PFSK-1 (cell line): ENCODE results near the gene MEF2D.

Source experiments
- POLR2AphosphoS5 ChIP-seq: IDR thresholded peaks from 2 replicates; pipeline ENCODE4 v1.6.1; 2012; ENCODE audit warnings: low read depth, mild to moderate bottlenecking, control low read depth, low read length, moderate library complexity
- TAF1 ChIP-seq: IDR thresholded peaks from 2 replicates; pipeline ENCODE4 v1.6.1; 2012; ENCODE audit warnings: low read length, control low read depth, borderline replicate concordance; ENCODE audit not compliant: insufficient read depth

DNA sequence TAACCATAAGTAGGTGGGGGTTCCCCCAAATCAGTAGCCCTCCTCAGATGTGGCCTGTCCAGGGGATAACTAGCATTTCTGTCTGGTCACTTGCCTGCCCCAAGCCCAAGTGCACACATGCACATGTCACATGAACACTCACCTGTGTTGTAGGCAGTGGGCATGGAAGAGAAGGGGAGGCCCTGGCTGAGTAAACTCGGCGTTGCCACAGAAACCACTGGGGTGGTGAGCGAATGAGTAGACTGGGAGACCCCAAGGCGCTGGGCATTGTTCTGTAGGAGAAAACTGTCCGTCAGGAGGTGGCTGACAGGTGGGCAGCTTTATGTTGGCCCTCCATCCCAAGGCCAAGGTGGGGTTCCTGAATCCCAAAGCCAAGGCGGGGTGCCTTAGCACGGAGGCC is 25.6 kb downstream of the MEF2D start:
- TF ChIP-seq TAF1 (no peak), POLR2AphosphoS5 (no peak)
